NCI-H2196 treated with DMSO at 0.1 percent for 48 hours (cell line): ENCODE measurements around the gene BCKDHB.

Experiments
- DNase-seq: peaks from one replicate; lab custom pipeline; 2025; ENCODE audit not compliant: unreplicated experiment; lab: John Stamatoyannopoulos, UW

The BCKDHB gene

GRCh38 chr6:80328652-80329051 is 222.2 kb downstream of the BCKDHB start:
- DNase-seq = no peak

GRCh38 chr6:80329496-80329895 is 223.0 kb downstream of the BCKDHB start:
- DNase-seq = no peak

GRCh38 chr6:80330961-80331360 is 224.5 kb downstream of the BCKDHB start:
- DNase-seq = no peak

- peak; percentile 14 for DNase-seq
These were observed 225.1 kb downstream of the BCKDHB start for GRCh38 chr6:80331522-80331921.

GRCh38 chr6:80331974-80332373 is 225.5 kb downstream of the BCKDHB start:
- DNase-seq = peak; percentile 21

GRCh38 chr6:80333342-80333741 is 226.9 kb downstream of the BCKDHB start:
- no peak for DNase-seq

- no peak for DNase-seq
These were observed 228.7 kb downstream of the BCKDHB start for GRCh38 chr6:80335121-80335531.

GRCh38 chr6:80336911-80337310 is 230.4 kb downstream of the BCKDHB start:
- no peak for DNase-seq

- DNase-seq = no peak
These were observed 231.8 kb downstream of the BCKDHB start for GRCh38 chr6:80338201-80338836.

GRCh38 chr6:80339421-80339820 is 232.9 kb downstream of the BCKDHB start:
- no peak for DNase-seq

- DNase-seq = no peak
These were observed 233.8 kb downstream of the BCKDHB start for GRCh38 chr6:80340280-80340679.

- DNase-seq = no peak
These were observed 234.2 kb downstream of the BCKDHB start for GRCh38 chr6:80340686-80341085.

GRCh38 chr6:80341330-80341729 is 234.9 kb downstream of the BCKDHB start:
- no peak for DNase-seq

- no peak for DNase-seq
These were observed 237.0 kb downstream of the BCKDHB start for GRCh38 chr6:80343511-80343910.

GRCh38 chr6:80347101-80347500 is 240.6 kb downstream of the BCKDHB start:
- DNase-seq = no peak

- DNase-seq = no peak
These were observed 241.8 kb downstream of the BCKDHB start for GRCh38 chr6:80348263-80348662.

- DNase-seq = no peak
These were observed 249.5 kb downstream of the BCKDHB start for GRCh38 chr6:80356000-80356399.

GRCh38 chr6:80356545-80356944 is 250.1 kb downstream of the BCKDHB start:
- DNase-seq = no peak

GRCh38 chr6:80357081-80357480 is 250.6 kb downstream of the BCKDHB start:
- DNase-seq = no peak

GRCh38 chr6:80357674-80358073 is 251.2 kb downstream of the BCKDHB start:
- no peak for DNase-seq

GRCh38 chr6:80363501-80364122 is 257.1 kb downstream of the BCKDHB start:
- DNase-seq = no peak

GRCh38 chr6:80364149-80364548 is 257.7 kb downstream of the BCKDHB start:
- no peak for DNase-seq

GRCh38 chr6:80366051-80366450 is 259.6 kb downstream of the BCKDHB start:
- no peak for DNase-seq
